Measurements from ENCODE around the gene LCE3C. TPM values are rescaled to one million over a fixed set of nuclear protein-coding genes. Genes with fewer than 3 reads are reported as not detected.

LCE3C gene
- total and polyA plus RNA-seq, 7 experiments from 2014 or later: not detected

Other genes with a start within 250 kb of the LCE3C start
- gene FLG2, start 240.2 kb upstream of the LCE3C start, total RNA-seq: not detected
- not detected for gene FLG2, start 240.2 kb upstream of the LCE3C start, polyA plus RNA-seq
- gene CRNN, start 186.0 kb upstream of the LCE3C start, total RNA-seq: not detected
- gene CRNN, start 186.0 kb upstream of the LCE3C start, polyA plus RNA-seq: not detected
- not detected for gene LCE5A, start 89.4 kb upstream of the LCE3C start, total RNA-seq
- not detected for gene LCE5A, start 89.4 kb upstream of the LCE3C start, polyA plus RNA-seq
- not detected for gene CRCT1, start 85.8 kb upstream of the LCE3C start, total RNA-seq
- gene CRCT1, start 85.8 kb upstream of the LCE3C start, polyA plus RNA-seq: not detected
- gene LCE3E, start 33.5 kb upstream of the LCE3C start, total RNA-seq: not detected
- not detected for gene LCE3E, start 33.5 kb upstream of the LCE3C start, polyA plus RNA-seq
- gene LCE3D, start 19.7 kb upstream of the LCE3C start, total RNA-seq: not detected
- not detected for gene LCE3D, start 19.7 kb upstream of the LCE3C start, polyA plus RNA-seq
- not detected for gene LCE3B, start 13.6 kb downstream of the LCE3C start, total RNA-seq
- gene LCE3B, start 13.6 kb downstream of the LCE3C start, polyA plus RNA-seq: not detected
- gene LCE3A, start 22.9 kb downstream of the LCE3C start, total RNA-seq: not detected
- gene LCE3A, start 22.9 kb downstream of the LCE3C start, polyA plus RNA-seq: not detected
- not detected for gene LCE2D, start 63.1 kb downstream of the LCE3C start, total RNA-seq
- not detected for gene LCE2D, start 63.1 kb downstream of the LCE3C start, polyA plus RNA-seq
- gene LCE2C, start 75.0 kb downstream of the LCE3C start, total RNA-seq: not detected
- gene LCE2C, start 75.0 kb downstream of the LCE3C start, polyA plus RNA-seq: not detected
- gene LCE2B, start 85.9 kb downstream of the LCE3C start, total RNA-seq: not detected
- gene LCE2B, start 85.9 kb downstream of the LCE3C start, polyA plus RNA-seq: not detected
- not detected for gene LCE2A, start 98.1 kb downstream of the LCE3C start, total RNA-seq
- gene LCE2A, start 98.1 kb downstream of the LCE3C start, polyA plus RNA-seq: not detected
- gene LCE4A, start 107.9 kb downstream of the LCE3C start, total RNA-seq: not detected
- gene LCE4A, start 107.9 kb downstream of the LCE3C start, polyA plus RNA-seq: not detected
- gene KPRP, start 157.8 kb downstream of the LCE3C start, total RNA-seq: not detected
- not detected for gene KPRP, start 157.8 kb downstream of the LCE3C start, polyA plus RNA-seq
- not detected for gene LCE1F, start 174.9 kb downstream of the LCE3C start, total RNA-seq
- gene LCE1F, start 174.9 kb downstream of the LCE3C start, polyA plus RNA-seq: not detected
- gene LCE1E, start 186.0 kb downstream of the LCE3C start, total RNA-seq: not detected
- gene LCE1E, start 186.0 kb downstream of the LCE3C start, polyA plus RNA-seq: not detected
- gene LCE1D, start 196.5 kb downstream of the LCE3C start, total RNA-seq: not detected
- gene LCE1D, start 196.5 kb downstream of the LCE3C start, polyA plus RNA-seq: not detected
- gene LCE1C, start 206.4 kb downstream of the LCE3C start, total RNA-seq: not detected
- not detected for gene LCE1C, start 206.4 kb downstream of the LCE3C start, polyA plus RNA-seq
- gene LCE1B, start 211.7 kb downstream of the LCE3C start, total RNA-seq: not detected
- not detected for gene LCE1B, start 211.7 kb downstream of the LCE3C start, polyA plus RNA-seq
- gene LCE1A, start 227.2 kb downstream of the LCE3C start, total RNA-seq: not detected
- gene LCE1A, start 227.2 kb downstream of the LCE3C start, polyA plus RNA-seq: not detected
- gene LCE6A, start 242.6 kb downstream of the LCE3C start, total RNA-seq: not detected
- not detected for gene LCE6A, start 242.6 kb downstream of the LCE3C start, polyA plus RNA-seq